Effector memory CD4-positive, alpha-beta T cell (primary cell): Measurements from ENCODE around the gene MKI67.
A peak's percentile ranks its signal among the peaks of the same experiment; 100 is the strongest.

Experiments used
- DNase-seq, 3 donors: peaks; one replicate each; pipeline ENCODE4 v3.0.0-alpha.2; 2020
- H3K27ac ChIP-seq: 2 replicates; pipeline ENCODE4 v1.7.0; 2013; ENCODE audit warnings: mild to moderate bottlenecking, low read length, moderate library complexity; ENCODE audit not compliant: insufficient read depth, poor library complexity, severe bottlenecking
- H3K27me3 ChIP-seq: replicated peaks from 2 replicates; pipeline ENCODE4 v1.7.0; 2013; ENCODE audit warnings: mild to moderate bottlenecking, low read length; ENCODE audit not compliant: insufficient read depth, control insufficient read depth, poor library complexity, severe bottlenecking
- H3K36me3 ChIP-seq: 2 replicates; pipeline ENCODE4 v1.7.0; 2013; ENCODE audit warnings: mild to moderate bottlenecking, low read length, moderate library complexity; ENCODE audit not compliant: control insufficient read depth, insufficient read depth
- H3K4me1 ChIP-seq: 2 replicates; pipeline ENCODE4 v1.7.0; 2013; ENCODE audit warnings: low read length, mild to moderate bottlenecking; ENCODE audit not compliant: control insufficient read depth, insufficient read depth, poor library complexity, severe bottlenecking
- H3K4me3 ChIP-seq: 2 replicates; pipeline ENCODE4 v1.7.0; 2013; ENCODE audit warnings: low read length, low read depth, mild to moderate bottlenecking; ENCODE audit not compliant: insufficient read depth, poor library complexity, severe bottlenecking
- H3K9me3 ChIP-seq: 2 replicates; pipeline ENCODE4 v1.7.0; 2013; ENCODE audit warnings: mild to moderate bottlenecking, low read length, moderate library complexity; ENCODE audit not compliant: control insufficient read depth

MKI67 gene

DNA sequence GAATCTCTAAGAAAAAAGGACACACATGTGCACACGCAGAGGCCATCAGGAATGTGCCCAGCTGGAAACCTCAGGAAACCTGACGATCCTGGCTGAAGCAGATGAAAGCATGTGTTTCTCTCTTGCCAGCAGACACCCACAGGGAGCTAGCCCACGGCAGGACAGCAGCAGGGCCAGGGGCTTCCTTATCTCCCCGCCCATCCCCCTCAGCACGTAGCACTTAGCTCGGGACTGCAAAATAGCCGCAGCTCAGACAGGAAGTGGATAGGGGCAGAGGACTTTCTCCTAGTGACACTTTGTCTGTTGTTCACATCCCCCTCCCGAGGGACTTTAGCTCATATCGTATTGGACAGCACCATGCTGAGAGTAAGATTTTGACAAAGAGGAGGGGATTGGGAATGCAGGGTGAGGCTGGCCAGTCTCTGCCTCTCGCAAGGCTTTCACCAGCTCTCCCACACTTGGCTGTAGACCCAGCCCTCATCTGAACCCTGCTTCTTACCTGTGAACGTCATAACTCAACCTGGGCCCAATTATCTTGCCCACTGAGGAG is 63.8 kb downstream of the MKI67 start:
- Histone ChIP-seq H3K4me1 (peaks cover 43% of the 10 kb centered on the region), H3K36me3 (peaks cover 34% of the 10 kb centered on the region), H3K27me3 (no peaks in the 10 kb centered on the region), H3K4me3 (peak overlapping the region; percentile 36), H3K9me3 (no peaks in the 10 kb centered on the region), H3K27ac (peak overlapping the region; percentile 78)
- DNase-seq: no peak

DNA sequence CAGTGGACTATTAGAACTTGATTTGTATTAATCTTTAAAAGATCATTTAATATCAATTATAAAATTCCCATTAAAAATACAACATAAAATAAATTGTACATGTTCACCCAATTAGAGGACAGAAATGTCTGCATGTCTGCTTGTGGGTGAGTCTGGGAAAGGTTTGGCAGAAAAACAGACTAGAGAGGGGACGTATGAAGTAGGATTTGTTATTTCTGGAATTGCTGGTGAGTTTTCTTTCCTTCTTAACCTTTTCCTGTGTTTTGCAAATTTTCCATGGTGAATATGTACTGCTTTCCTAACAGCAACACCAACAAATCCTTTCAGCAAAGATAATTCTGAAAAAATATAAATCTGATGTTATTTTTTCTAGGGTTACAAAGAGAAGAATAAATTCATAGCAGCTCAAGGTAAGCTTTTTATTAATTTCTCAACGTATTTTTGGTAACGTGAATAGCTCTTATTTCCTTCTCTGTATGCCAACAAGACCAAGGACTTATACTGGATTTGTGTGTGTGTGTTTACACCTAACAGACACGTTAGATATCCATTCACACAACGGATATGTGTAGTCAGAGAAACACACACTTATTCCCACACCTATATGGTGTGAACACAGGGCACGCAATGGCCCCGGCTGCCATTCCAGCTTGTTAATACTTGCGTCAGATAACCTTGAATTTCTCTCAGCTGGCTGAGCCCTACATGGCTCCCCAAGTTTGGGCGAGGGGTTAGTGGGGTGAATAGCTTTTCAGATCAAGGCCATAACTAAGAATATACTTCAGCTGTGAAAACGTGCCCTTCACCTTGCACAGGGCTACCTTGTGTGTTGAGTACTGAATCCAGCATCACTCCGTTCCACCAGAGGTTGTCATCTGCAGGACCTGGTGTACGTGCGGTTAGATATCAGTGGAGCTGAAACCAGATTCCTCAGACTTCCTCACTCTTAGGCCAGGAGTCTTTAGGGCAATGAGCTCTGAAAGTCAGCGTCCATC is 64.6 kb downstream of the MKI67 start:
- no peak for DNase-seq
- no peak overlapping the region for H3K27ac ChIP-seq
- H3K9me3 ChIP-seq: no peaks in the 10 kb centered on the region
- no peaks in the 10 kb centered on the region for H3K27me3 ChIP-seq
- peaks cover 43% of the 10 kb centered on the region for H3K4me1 ChIP-seq
- H3K4me3 ChIP-seq: no peak overlapping the region
- peaks cover 32% of the 10 kb centered on the region for H3K36me3 ChIP-seq

DNA sequence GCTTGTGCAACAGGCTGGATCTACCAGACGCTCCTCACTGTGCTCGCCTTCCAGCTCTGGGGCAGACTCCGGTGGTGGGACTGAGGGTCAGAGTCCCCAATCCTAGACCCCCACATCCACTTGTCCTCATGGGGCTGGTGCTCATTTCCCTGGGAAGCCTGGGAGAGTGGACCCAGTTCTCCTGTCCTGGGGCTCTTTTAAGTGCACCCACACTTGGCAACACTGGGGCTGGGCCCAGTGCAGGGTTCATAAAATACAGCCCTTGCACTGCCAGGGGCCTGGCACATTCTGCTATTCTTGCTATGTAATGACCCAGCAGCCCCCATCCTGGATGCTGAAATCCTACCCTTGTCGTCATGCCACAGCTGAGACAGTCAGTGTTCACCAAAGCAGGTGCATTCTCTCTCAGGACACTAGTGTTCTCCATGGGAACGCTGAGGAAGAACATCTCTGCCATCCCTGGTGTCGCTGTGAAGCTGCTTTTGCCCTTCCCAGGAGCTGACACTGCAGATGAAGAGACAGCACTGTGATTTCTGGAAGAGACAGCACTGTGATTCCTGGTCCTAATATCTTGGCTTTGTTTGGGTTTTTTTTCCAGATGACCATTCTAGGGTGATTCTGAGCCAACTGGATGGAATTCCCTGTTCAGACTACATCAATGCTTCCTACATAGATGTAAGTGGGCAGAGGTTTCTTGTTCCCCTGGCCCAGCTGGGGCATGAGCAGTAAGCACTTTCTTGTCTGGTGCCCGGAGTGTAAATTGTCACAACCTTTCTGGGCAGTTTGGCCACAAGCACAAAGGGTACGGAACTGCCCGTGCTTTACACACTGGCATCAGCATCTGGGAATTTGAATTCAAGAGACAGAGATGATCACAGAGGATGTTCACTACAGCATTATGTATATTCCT is 65.6 kb downstream of the MKI67 start:
- H3K27ac ChIP-seq: no peak overlapping the region
- no peaks in the 10 kb centered on the region for H3K9me3 ChIP-seq
- no peaks in the 10 kb centered on the region for H3K27me3 ChIP-seq
- DNase-seq: no peak
- peaks cover 37% of the 10 kb centered on the region for H3K4me1 ChIP-seq
- no peak overlapping the region for H3K4me3 ChIP-seq
- peaks cover 35% of the 10 kb centered on the region for H3K36me3 ChIP-seq

DNA sequence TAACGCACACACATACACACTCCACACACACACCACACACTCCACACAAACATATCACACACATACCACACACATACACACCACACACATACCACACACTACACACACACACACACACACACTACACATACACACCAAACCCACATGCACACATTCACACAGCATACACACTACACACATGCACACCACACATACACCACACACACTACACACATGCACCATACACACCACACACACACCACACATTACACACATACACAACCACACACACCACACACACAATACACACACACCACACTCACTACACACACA is 66.3 kb downstream of the MKI67 start:
- Histone ChIP-seq H3K27me3 (no peaks in the 10 kb centered on the region), H3K36me3 (peaks cover 41% of the 10 kb centered on the region), H3K4me1 (peaks cover 31% of the 10 kb centered on the region), H3K9me3 (no peaks in the 10 kb centered on the region), H3K27ac (no peak overlapping the region), H3K4me3 (no peak overlapping the region)
- DNase-seq: no peak

- Histone ChIP-seq H3K4me1 (peaks cover 26% of the 10 kb centered on the region), H3K9me3 (no peaks in the 10 kb centered on the region), H3K27ac (peak overlapping the region; percentile 6), H3K4me3 (no peak overlapping the region), H3K36me3 (peaks cover 46% of the 10 kb centered on the region), H3K27me3 (no peaks in the 10 kb centered on the region)
- peak in 1 of 3 donors; percentile 31 for DNase-seq
Measured at GRCh38 chr10:128059266-128059981, 66.8 kb downstream of the MKI67 start.

DNA sequence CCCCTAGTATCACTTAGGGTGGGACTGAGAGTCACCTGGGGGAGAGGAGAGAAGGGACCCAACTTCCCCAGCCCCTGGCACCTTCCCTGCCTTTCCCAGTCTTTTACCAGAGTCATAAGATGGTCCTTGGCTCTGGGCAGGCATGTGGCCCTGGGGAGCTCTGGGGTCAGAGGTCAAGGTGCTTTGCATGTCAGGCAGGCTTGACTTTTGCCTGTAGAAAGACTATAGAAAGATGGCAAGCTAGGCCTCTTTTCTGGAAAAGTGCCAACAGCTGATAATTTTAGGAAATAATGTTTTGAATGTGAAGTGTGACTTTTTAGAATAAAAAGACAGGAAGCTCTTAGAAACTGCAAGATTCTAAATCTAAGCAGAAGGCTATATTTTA is 67.5 kb downstream of the MKI67 start:
- no peaks in the 10 kb centered on the region for H3K9me3 ChIP-seq
- no peaks in the 10 kb centered on the region for H3K27me3 ChIP-seq
- H3K36me3 ChIP-seq: peaks cover 53% of the 10 kb centered on the region
- H3K27ac ChIP-seq: no peak overlapping the region
- peaks cover 19% of the 10 kb centered on the region for H3K4me1 ChIP-seq
- no peak for DNase-seq
- H3K4me3 ChIP-seq: no peak overlapping the region

- H3K4me3 ChIP-seq: no peak overlapping the region
- no peaks in the 10 kb centered on the region for H3K27me3 ChIP-seq
- H3K9me3 ChIP-seq: no peaks in the 10 kb centered on the region
- H3K27ac ChIP-seq: no peak overlapping the region
- H3K4me1 ChIP-seq: peaks cover 14% of the 10 kb centered on the region
- peaks cover 53% of the 10 kb centered on the region for H3K36me3 ChIP-seq
- no peak for DNase-seq
Measured at GRCh38 chr10:128058106-128058749, 68.0 kb downstream of the MKI67 start.

GRCh38 chr10:128056303-128057050 is 69.7 kb downstream of the MKI67 start:
- Histone ChIP-seq H3K4me1 (no peaks in the 10 kb centered on the region), H3K36me3 (peaks cover 68% of the 10 kb centered on the region), H3K27me3 (no peaks in the 10 kb centered on the region), H3K9me3 (no peaks in the 10 kb centered on the region), H3K4me3 (no peak overlapping the region), H3K27ac (no peak overlapping the region)
- no peak for DNase-seq
